Fibroblast of lung (primary cell): Measurements from ENCODE around the gene SRPK3. TPM values are rescaled to one million over a fixed set of nuclear protein-coding genes. Genes with fewer than 3 reads are reported as not detected.

Experiments
- DNase-seq, 2 donors: peaks; one replicate each; pipeline versions ENCODE4 v3.0.0 to v3.0.0-alpha.2; 2010; ENCODE audit warnings: low read depth in 2 of 2
- H2AFZ ChIP-seq: 2 replicates; pipeline ENCODE4 v1.5.1; 2012; ENCODE audit warnings: low read length, control low read depth, inconsistent platforms
- H3K27ac ChIP-seq: 2 replicates; pipeline ENCODE4 v1.5.1; 2011; ENCODE audit warnings: low read length, control low read depth; ENCODE audit not compliant: insufficient read depth
- H3K27me3 ChIP-seq: 2 replicates; pipeline ENCODE4 v1.5.1; 2011; ENCODE audit warnings: mild to moderate bottlenecking, low read length; ENCODE audit not compliant: control insufficient read depth, insufficient read depth
- H3K36me3 ChIP-seq: 2 replicates; pipeline ENCODE4 v1.5.1; 2011; ENCODE audit warnings: low read length; ENCODE audit not compliant: control insufficient read depth, insufficient read depth
- H3K4me1 ChIP-seq: 2 replicates; pipeline ENCODE4 v1.5.1; 2011; ENCODE audit warnings: low read length; ENCODE audit not compliant: control insufficient read depth, insufficient read depth; ENCODE audit errors: extremely low read depth
- H3K4me2 ChIP-seq: 2 replicates; pipeline ENCODE4 v1.5.1; 2011; ENCODE audit warnings: low read length, control low read depth; ENCODE audit not compliant: insufficient read depth; ENCODE audit errors: extremely low read depth
- H3K4me3 ChIP-seq, 4 experiments: fragments of 200-600 bp in 1 of 4; sonication (generic) in 1 of 4; replicated peaks in 1 of 4; 2 replicates each; pipeline ENCODE4 v1.5.1; 2011 to 2016; ENCODE audit warnings: low read length in 4 of 4, low read depth in 3 of 4, mild to moderate bottlenecking in 3 of 4, control low read depth in 2 of 4, inconsistent platforms in 1 of 4, mixed read lengths in 1 of 4; ENCODE audit not compliant: insufficient read depth in 1 of 4; ENCODE audit errors: control extremely low read depth in 1 of 4
- H3K79me2 ChIP-seq: 2 replicates; pipeline ENCODE4 v1.5.1; 2012; ENCODE audit warnings: mild to moderate bottlenecking, low read length, inconsistent platforms; ENCODE audit not compliant: control insufficient read depth, insufficient read depth
- H3K9ac ChIP-seq: 2 replicates; pipeline ENCODE4 v1.5.1; 2011; ENCODE audit warnings: mild to moderate bottlenecking, low read length, control low read depth; ENCODE audit not compliant: insufficient read depth
- H3K9me3 ChIP-seq: 2 replicates; pipeline ENCODE4 v1.5.1; 2012; ENCODE audit warnings: low read depth, low read length; ENCODE audit not compliant: control insufficient read depth, insufficient read depth
- H4K20me1 ChIP-seq: 2 replicates; pipeline ENCODE4 v1.5.1; 2011; ENCODE audit warnings: low read length; ENCODE audit not compliant: control insufficient read depth, insufficient read depth; ENCODE audit errors: extremely low read depth
- CTCF ChIP-seq, 2 donors: IDR thresholded peaks in 1 of 2; conservative IDR thresholded peaks in 1 of 2; 1 replicate in 1 of 2; 2 replicates in 1 of 2; pipeline ENCODE4 v1.5.1; 2011 to 2012; ENCODE audit warnings: low read length in 2 of 2, control low read depth in 1 of 2, inconsistent platforms in 1 of 2, low read depth in 1 of 2, mild to moderate bottlenecking in 1 of 2
- EZH2 ChIP-seq: IDR thresholded peaks from 2 replicates; pipeline ENCODE4 v1.5.1; 2012; ENCODE audit warnings: low read length, control low read depth, mild to moderate bottlenecking; ENCODE audit errors: missing control alignments
- polyA plus RNA-seq, 2 donors: library from polyadenylated mRNA; depleted of rRNA in 1 of 2; stranded (reverse) in 1 of 2; unstranded in 1 of 2; fragments of >200 nt; gene quantifications; 2 replicates each; pipeline ENCODE4 v1.2.1, GENCODE V29; 2011 to 2012; ENCODE audit warnings: missing spikeins in 1 of 2
- total RNA-seq: library from RNA; depleted of rRNA; stranded (reverse); fragments of >200 nt; gene quantifications from 2 replicates; pipeline ENCODE4 v1.2.1, GENCODE V29; 2014

The SRPK3 gene
- total and polyA plus RNA-seq, 2 donors (not counting 1 experiment from before 2014, with no cell fraction given) = 0.40 to 0.83 TPM

DNA sequence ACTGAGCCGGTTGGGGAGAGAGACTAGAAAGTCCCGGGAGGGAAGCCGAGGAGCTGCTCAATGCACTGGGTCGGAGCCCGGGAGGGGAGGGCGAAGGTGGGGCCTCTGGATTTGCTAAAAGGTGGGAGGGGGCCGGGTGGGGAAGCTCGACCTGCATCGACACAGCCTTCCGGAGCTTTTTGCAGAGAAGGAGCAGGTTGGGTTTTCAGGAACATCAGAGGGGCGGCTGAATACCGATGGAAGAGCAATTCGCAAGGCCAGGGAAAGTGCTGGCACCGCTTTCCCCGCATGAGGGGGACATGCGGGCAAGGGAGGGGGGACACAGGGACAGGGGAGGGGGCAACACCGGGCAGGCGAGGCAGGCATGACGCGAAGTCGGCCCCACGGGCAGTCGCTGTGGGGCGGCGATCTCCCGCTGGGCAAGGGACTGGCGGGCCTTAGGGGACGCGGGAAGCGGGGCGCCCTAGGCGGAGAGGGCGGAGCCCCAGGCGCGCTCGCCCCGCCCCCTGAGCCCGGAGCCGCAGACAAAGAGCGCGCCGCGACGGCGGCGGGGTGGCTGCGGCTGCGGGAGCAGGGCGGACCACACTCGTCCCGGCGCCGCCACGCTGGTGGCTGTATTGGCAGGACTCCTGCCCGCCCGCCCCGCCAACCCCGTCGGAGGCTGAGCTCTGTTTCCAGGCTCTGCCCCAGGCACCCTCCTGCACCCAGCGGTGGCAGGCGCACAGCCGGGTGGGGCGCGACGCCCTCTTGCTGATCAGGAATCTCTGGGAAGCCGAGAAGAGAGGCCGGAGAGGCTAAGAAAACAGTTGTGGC lies 37.9 kb downstream of the SRPK3 start:
- Histone ChIP-seq H3K36me3 (no peaks in the 10 kb centered on the region), H3K27me3 (peaks cover 2% of the 10 kb centered on the region), H3K4me3 (peak overlapping the region in 1 of 4 experiments; percentile 30), H3K4me2 (peak overlapping the region; percentile 35), H3K4me1 (no peaks in the 10 kb centered on the region), H3K27ac (no peak overlapping the region), H3K9me3 (no peaks in the 10 kb centered on the region), H2AFZ (no peak overlapping the region), H4K20me1 (no peaks in the 10 kb centered on the region), H3K79me2 (no peaks in the 10 kb centered on the region), H3K9ac (no peak overlapping the region)
- TF ChIP-seq CTCF (conservative IDR thresholded peaks at IDR 0.05 in 1 of 2, IDR thresholded peaks at IDR 0.05 in 1 of 2; ENCODE audit: low read depth in 1 of 2, low read length in 2 of 2) = no peak
- TF ChIP-seq EZH2 = no peak
- no peak for DNase-seq

DNA sequence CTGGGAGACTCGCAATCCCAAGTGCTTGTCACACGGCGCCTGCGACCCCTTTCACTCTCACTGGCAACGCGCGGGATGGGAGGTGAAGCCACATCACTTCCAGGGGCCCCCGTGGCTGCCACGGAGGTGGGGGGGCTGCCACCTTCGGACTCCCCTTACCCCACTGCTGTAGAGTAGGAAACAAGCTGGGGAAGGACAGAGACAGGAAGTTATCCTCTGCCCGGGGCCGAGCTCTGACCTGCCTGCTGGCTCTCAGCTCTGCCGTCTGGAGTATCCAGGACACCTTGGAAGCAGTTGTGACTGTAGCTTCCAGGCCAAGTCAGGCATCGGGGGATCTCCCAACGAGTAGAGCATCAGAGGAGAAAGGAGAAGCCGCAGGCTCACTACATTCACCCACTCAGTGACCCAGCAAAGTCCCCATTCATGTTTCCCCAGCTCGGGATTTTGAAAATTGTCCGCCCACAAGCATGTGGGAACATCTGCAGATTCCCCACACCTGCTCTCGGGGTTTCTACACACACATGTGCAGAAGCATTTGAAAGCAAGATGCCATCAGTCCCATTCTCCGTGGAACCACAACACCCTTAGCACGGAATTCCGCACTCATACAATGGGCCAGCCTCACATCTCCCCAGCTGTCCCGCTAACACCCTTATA lies 38.7 kb downstream of the SRPK3 start:
- TF ChIP-seq CTCF (conservative IDR thresholded peaks at IDR 0.05 in 1 of 2, IDR thresholded peaks at IDR 0.05 in 1 of 2; ENCODE audit: low read depth in 1 of 2, low read length in 2 of 2) (no peak), EZH2 (no peak)
- peak overlapping the region; percentile 35 for H3K4me2 ChIP-seq
- H3K27ac ChIP-seq = no peak overlapping the region
- H3K9me3 ChIP-seq = no peaks in the 10 kb centered on the region
- H3K36me3 ChIP-seq = no peaks in the 10 kb centered on the region
- no peaks in the 10 kb centered on the region for H4K20me1 ChIP-seq
- no peaks in the 10 kb centered on the region for H3K4me1 ChIP-seq
- no peak overlapping the region for H3K9ac ChIP-seq
- H3K4me3 ChIP-seq = peak overlapping the region in 1 of 4 experiments; percentile 30
- H2AFZ ChIP-seq = no peak overlapping the region
- H3K27me3 ChIP-seq = peaks cover 4% of the 10 kb centered on the region
- no peaks in the 10 kb centered on the region for H3K79me2 ChIP-seq
- no peak for DNase-seq

DNA sequence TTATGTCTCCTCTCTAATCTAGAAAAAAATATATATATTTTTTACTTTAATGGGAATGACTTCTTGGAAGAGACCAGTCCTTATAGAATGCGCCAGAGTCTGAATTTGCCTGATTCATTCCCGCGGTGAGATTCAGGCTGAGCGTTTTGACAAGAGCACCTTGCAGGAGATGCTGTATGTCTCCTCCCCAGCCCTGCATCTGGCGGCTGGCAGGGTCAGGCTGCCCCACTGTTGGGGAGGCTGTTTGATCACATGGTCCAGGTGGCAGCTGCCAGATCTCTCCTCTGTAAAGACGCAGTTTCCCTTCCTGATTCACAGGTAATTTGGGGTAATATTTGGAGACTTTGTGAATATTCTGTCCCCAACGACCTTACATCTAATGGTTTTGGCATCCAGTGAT lies 39.8 kb downstream of the SRPK3 start:
- Histone ChIP-seq H3K9me3 (no peaks in the 10 kb centered on the region), H3K27me3 (peaks cover 9% of the 10 kb centered on the region), H3K27ac (no peak overlapping the region), H3K9ac (no peak overlapping the region), H3K36me3 (no peaks in the 10 kb centered on the region), H4K20me1 (no peaks in the 10 kb centered on the region), H3K4me3 (no peak overlapping the region), H3K79me2 (no peaks in the 10 kb centered on the region), H3K4me2 (no peak overlapping the region), H2AFZ (no peak overlapping the region), H3K4me1 (no peaks in the 10 kb centered on the region)
- TF ChIP-seq CTCF (conservative IDR thresholded peaks at IDR 0.05 in 1 of 2, IDR thresholded peaks at IDR 0.05 in 1 of 2; ENCODE audit: low read depth in 1 of 2, low read length in 2 of 2) (no peak), EZH2 (no peak)
- DNase-seq = no peak
